MM.1S (cell line): ENCODE results near the gene SLC30A1.

Experiments used
- DNase-seq: peaks from one replicate; pipeline ENCODE4 v3.0.0-alpha.2; 2015
- H2AFZ ChIP-seq: fragments of 300-600 bp; sonication (generic); 2 replicates; pipeline ENCODE4 v1.6.0; 2016; ENCODE audit warnings: antibody characterized with exemption, low read length
- H3F3A ChIP-seq: fragments of 300-600 bp; sonication (generic); 2 replicates; pipeline ENCODE4 v1.6.1; 2016; ENCODE audit warnings: mild to moderate bottlenecking, antibody characterized with exemption, low read length, moderate library complexity, mixed read lengths; ENCODE audit not compliant: insufficient read depth
- H3K27ac ChIP-seq: fragments of 300-600 bp; sonication (generic); 2 replicates; pipeline ENCODE4 v1.5.1; 2016; ENCODE audit warnings: mild to moderate bottlenecking, low read length
- H3K27me3 ChIP-seq: fragments of 300-600 bp; sonication (generic); replicated peaks from 2 replicates; pipeline ENCODE4 v1.6.0; 2016; ENCODE audit warnings: low read length; ENCODE audit not compliant: insufficient read depth
- H3K36me3 ChIP-seq: fragments of 300-600 bp; sonication (generic); replicated peaks from 2 replicates; pipeline ENCODE4 v1.6.1; 2016; ENCODE audit warnings: mild to moderate bottlenecking, low read length, mixed read lengths; ENCODE audit not compliant: insufficient read depth
- H3K4me1 ChIP-seq: fragments of 300-600 bp; sonication (generic); 2 replicates; pipeline ENCODE4 v1.6.1; 2016; ENCODE audit warnings: low read length, mixed read lengths
- H3K4me2 ChIP-seq: fragments of 300-600 bp; sonication (generic); 2 replicates; pipeline ENCODE4 v1.6.0; 2016; ENCODE audit warnings: low read depth, low read length
- H3K4me3 ChIP-seq: fragments of 300-600 bp; sonication (generic); 2 replicates; pipeline ENCODE4 v1.5.1; 2016; ENCODE audit warnings: low read length, mixed read lengths
- H3K79me2 ChIP-seq: fragments of 300-600 bp; sonication (generic); 2 replicates; pipeline ENCODE4 v1.6.1; 2016; ENCODE audit warnings: mixed run types, low read length, mixed read lengths
- H3K9ac ChIP-seq: fragments of 300-600 bp; sonication (generic); 2 replicates; pipeline ENCODE4 v1.6.1; 2016; ENCODE audit warnings: low read length, mixed read lengths
- H3K9me2 ChIP-seq: fragments of 300-600 bp; sonication (generic); replicated peaks from 2 replicates; pipeline ENCODE4 v1.6.1; 2016; ENCODE audit warnings: mild to moderate bottlenecking, low read length, mixed read lengths; ENCODE audit not compliant: insufficient read depth
- H3K9me3 ChIP-seq: fragments of 300-600 bp; sonication (generic); replicated peaks from 2 replicates; pipeline ENCODE4 v1.6.1; 2016; ENCODE audit warnings: mild to moderate bottlenecking, low read length, mixed read lengths; ENCODE audit not compliant: insufficient read depth
- H4K20me1 ChIP-seq: fragments of 300-600 bp; sonication (generic); 2 replicates; pipeline ENCODE4 v1.6.1; 2016; ENCODE audit warnings: mild to moderate bottlenecking, low read length, moderate library complexity, mixed read lengths; ENCODE audit not compliant: insufficient read depth
- EZH2 ChIP-seq: fragments of 300-600 bp; sonication (generic); optimal IDR thresholded peaks from 2 replicates; pipeline ENCODE3; 2017; ENCODE audit warnings: low read depth, mild to moderate bottlenecking, antibody characterized with exemption, low read length, mixed read lengths
- EZH2phosphoT487 ChIP-seq: fragments of 300-600 bp; sonication (generic); IDR thresholded peaks from 2 replicates; pipeline ENCODE4 v1.6.1; 2018; ENCODE audit warnings: antibody characterized with exemption, low read length
- TF ChIP-seq, protein P1 (sequence below): fragments of 300-600 bp; sonication (generic); IDR thresholded peaks from 2 replicates; pipeline ENCODE4 v1.5.1; 2016; ENCODE audit warnings: antibody characterized with exemption, low read length, mixed read lengths

Gene SLC30A1

DNA sequence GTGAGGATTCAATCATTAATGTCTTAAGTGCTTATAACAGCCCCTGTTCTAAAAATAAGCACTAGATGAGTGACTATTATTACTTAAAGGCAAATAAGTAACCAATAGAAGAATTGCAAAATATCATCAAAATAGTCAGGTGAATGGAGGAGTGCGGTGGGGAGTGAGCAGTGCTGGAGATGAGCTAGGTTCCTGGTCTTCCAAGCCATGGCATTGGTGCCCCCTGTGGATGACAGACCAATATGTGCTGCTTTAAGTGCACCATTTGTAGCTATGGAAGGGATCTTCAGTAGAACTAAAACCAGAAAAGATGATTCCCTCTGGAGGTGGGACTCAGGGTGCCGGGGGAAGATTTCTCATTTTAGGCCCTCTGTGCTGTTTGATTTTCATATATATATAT is 46.1 kb upstream of the SLC30A1 start:
- H3K9me2 ChIP-seq: no peaks in the 10 kb centered on the region
- H3K9ac ChIP-seq: no peak overlapping the region
- no peaks in the 10 kb centered on the region for H3F3A ChIP-seq
- H3K4me2 ChIP-seq: no peak overlapping the region
- H3K79me2 ChIP-seq: no peaks in the 10 kb centered on the region
- H3K4me3 ChIP-seq: no peak overlapping the region
- TF ChIP-seq EZH2phosphoT487 (no peak), EZH2 (no peak)
- TF ChIP-seq, protein P1, sequence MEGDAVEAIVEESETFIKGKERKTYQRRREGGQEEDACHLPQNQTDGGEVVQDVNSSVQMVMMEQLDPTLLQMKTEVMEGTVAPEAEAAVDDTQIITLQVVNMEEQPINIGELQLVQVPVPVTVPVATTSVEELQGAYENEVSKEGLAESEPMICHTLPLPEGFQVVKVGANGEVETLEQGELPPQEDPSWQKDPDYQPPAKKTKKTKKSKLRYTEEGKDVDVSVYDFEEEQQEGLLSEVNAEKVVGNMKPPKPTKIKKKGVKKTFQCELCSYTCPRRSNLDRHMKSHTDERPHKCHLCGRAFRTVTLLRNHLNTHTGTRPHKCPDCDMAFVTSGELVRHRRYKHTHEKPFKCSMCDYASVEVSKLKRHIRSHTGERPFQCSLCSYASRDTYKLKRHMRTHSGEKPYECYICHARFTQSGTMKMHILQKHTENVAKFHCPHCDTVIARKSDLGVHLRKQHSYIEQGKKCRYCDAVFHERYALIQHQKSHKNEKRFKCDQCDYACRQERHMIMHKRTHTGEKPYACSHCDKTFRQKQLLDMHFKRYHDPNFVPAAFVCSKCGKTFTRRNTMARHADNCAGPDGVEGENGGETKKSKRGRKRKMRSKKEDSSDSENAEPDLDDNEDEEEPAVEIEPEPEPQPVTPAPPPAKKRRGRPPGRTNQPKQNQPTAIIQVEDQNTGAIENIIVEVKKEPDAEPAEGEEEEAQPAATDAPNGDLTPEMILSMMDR: peak; percentile 50
- H3K36me3 ChIP-seq: no peaks in the 10 kb centered on the region
- no peaks in the 10 kb centered on the region for H3K9me3 ChIP-seq
- peak; percentile 45 for DNase-seq
- H3K27ac ChIP-seq: no peak overlapping the region
- H2AFZ ChIP-seq: no peak overlapping the region
- H3K4me1 ChIP-seq: no peaks in the 10 kb centered on the region
- H3K27me3 ChIP-seq: no peaks in the 10 kb centered on the region
- no peaks in the 10 kb centered on the region for H4K20me1 ChIP-seq

DNA sequence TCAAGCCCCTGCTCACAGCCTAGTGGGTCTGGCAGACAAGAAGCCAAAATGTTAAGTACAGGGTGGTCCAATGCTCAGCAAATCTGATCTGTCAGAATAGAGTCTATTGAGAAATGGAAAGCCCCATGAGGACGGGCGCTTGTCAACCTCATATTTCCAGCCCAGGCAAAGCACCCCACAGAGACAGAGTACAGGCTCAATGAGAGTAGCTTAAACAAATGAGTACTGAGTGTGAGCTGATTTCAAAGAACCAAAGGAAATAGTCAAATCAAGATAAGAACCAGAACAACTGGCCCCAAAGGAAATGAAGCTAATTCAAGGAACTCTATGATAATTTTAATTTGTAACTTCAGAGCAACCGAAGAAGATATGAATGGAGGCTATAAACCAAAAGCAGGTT is 44.6 kb upstream of the SLC30A1 start:
- no peak for DNase-seq
- H3F3A ChIP-seq: no peaks in the 10 kb centered on the region
- H3K4me3 ChIP-seq: no peak overlapping the region
- H3K27me3 ChIP-seq: no peaks in the 10 kb centered on the region
- H3K4me2 ChIP-seq: no peak overlapping the region
- H3K9me3 ChIP-seq: no peaks in the 10 kb centered on the region
- no peaks in the 10 kb centered on the region for H3K4me1 ChIP-seq
- TF ChIP-seq, protein P1: no peak
- TF ChIP-seq EZH2phosphoT487: no peak
- no peak for TF ChIP-seq EZH2
- no peaks in the 10 kb centered on the region for H3K9me2 ChIP-seq
- H4K20me1 ChIP-seq: no peaks in the 10 kb centered on the region
- no peak overlapping the region for H2AFZ ChIP-seq
- H3K79me2 ChIP-seq: no peaks in the 10 kb centered on the region
- no peak overlapping the region for H3K9ac ChIP-seq
- H3K27ac ChIP-seq: no peak overlapping the region
- H3K36me3 ChIP-seq: no peaks in the 10 kb centered on the region

DNA sequence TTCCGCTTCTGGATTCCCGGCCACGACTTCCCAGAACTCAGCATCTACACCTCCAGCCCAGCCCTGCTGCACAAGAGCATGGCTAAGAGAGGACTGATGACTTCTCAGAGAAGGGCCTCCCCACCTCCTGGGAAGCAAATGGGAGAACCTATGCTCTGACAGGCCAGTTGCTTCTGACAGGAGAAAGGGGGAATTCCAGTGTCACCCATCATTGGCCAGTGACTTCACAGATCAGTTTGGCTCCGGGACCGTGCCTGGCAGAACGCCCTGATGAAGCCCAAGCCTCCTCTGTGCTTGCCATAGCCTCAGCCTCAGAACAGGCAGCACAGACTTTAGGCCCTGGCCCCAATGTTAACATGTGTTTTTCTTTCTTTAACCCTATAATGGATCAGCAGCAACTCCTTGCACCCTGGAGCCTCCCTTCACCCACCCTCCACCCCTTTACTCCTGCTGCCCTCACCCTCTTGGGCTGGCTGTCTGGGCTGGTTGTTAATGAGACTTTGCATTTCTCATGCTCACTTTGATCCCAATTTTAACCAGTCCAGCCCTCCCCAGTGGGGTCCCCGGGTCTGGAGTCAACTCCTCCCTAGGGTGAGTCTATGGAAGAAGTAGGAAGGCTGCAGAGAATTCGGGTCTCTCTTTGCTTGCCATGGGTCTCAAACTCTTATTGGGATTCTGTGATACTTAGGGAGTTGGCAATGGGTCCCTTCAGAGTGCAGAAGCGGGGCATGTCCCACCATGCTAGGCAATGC is 42.7 kb upstream of the SLC30A1 start:
- H3F3A ChIP-seq: no peaks in the 10 kb centered on the region
- H3K9me3 ChIP-seq: no peaks in the 10 kb centered on the region
- no peak for DNase-seq
- no peaks in the 10 kb centered on the region for H3K9me2 ChIP-seq
- no peak overlapping the region for H3K27ac ChIP-seq
- no peak overlapping the region for H3K9ac ChIP-seq
- no peak overlapping the region for H2AFZ ChIP-seq
- no peaks in the 10 kb centered on the region for H4K20me1 ChIP-seq
- no peaks in the 10 kb centered on the region for H3K36me3 ChIP-seq
- TF ChIP-seq, protein P1: no peak
- TF ChIP-seq EZH2phosphoT487 (no peak), EZH2 (no peak)
- no peaks in the 10 kb centered on the region for H3K27me3 ChIP-seq
- no peaks in the 10 kb centered on the region for H3K79me2 ChIP-seq
- H3K4me1 ChIP-seq: no peaks in the 10 kb centered on the region
- no peak overlapping the region for H3K4me2 ChIP-seq
- H3K4me3 ChIP-seq: no peak overlapping the region
